Uterus (tissue), 4 donors: Measurements from ENCODE around the gene NEK6. TPM values are rescaled to one million over a fixed set of nuclear protein-coding genes. Genes with fewer than 3 reads are reported as not detected.

Experiments used
- DNase-seq, 2 donors: peaks; one replicate each; pipeline ENCODE4 v3.0.0-alpha.2; 2019 to 2020
- H3K27ac ChIP-seq, 2 donors: fragments of 200-600 bp; sonication (generic); 1 replicate in 1 of 2; 2 replicates in 1 of 2; pipeline ENCODE4 v1.5.1; 2016 to 2018
- H3K27me3 ChIP-seq, 2 donors: fragments of 200-600 bp; sonication (generic); one replicate each; pipeline ENCODE4 v1.5.1; 2018 to 2019; ENCODE audit warnings: control low read depth in 1 of 2
- H3K36me3 ChIP-seq, 2 donors: fragments of 200-600 bp; sonication (generic); one replicate each; pipeline ENCODE4 v1.5.1; 2019; ENCODE audit warnings: control low read depth in 1 of 2
- H3K4me1 ChIP-seq, 2 donors: fragments of 200-600 bp; sonication (generic); one replicate each; pipeline ENCODE4 v1.5.1; 2018 to 2019; ENCODE audit warnings: control low read depth in 1 of 2
- H3K4me3 ChIP-seq, 2 donors: fragments of 200-600 bp; sonication (generic); 1 replicate in 1 of 2; 2 replicates in 1 of 2; pipeline ENCODE4 v1.5.1; 2018 to 2019; ENCODE audit warnings: mild to moderate bottlenecking in 1 of 2
- H3K9me3 ChIP-seq, 2 donors: fragments of 200-600 bp; sonication (generic); one replicate each; pipeline ENCODE4 v1.5.1; 2019; ENCODE audit warnings: control low read depth in 1 of 2
- CTCF ChIP-seq, 4 experiments: fragments of 200-600 bp in 2 of 4; fragments of 450-650 bp in 2 of 4; sonication (generic) in 2 of 4; IDR thresholded peaks; one replicate each; pipeline ENCODE4 v1.5.1; 2016 to 2019; ENCODE audit warnings: antibody characterized with exemption in 4 of 4, mild to moderate bottlenecking in 2 of 4, moderate library complexity in 1 of 4
- POLR2A ChIP-seq, 2 donors: fragments of 450-650 bp; IDR thresholded peaks; one replicate each; pipeline ENCODE4 v1.6.1; 2016; ENCODE audit warnings: antibody characterized with exemption in 2 of 2, mild to moderate bottlenecking in 1 of 2, moderate library complexity in 1 of 2
- intact Hi-C: fragments of 100-400 bp; cut with DNase I; formaldehyde crosslinking; loops from one replicate; pipeline ENCODE4 v1.15.1; 2023; ENCODE audit warnings: low total_unique reads
- total RNA-seq, 4 donors: library from RNA; depleted of rRNA in 3 of 4; stranded (reverse); fragments of >200 nt in 3 of 4; gene quantifications; one replicate each; pipeline versions ENCODE4 v1.1.0 to v1.2.4, GENCODE V29; 2014 to 2023
- donor health status: DM: yes; HTN: yes; CAD: no.

NEK6 gene
- 10 to 100 TPM in 3 of 4 donors, 1 to 10 TPM in 1; 6.1 to 38.5 (median 34.7) TPM for total RNA-seq

GRCh38 chr9:124257844-124258606 lies at the start of gene NEK6:
Gene NEK6 (plus strand): TSS chr9:124257949. CDS start chr9:124301965, 44,016 bp downstream.
- intact Hi-C loops = no loop called here
- Histone ChIP-seq H3K4me1 (peaks cover 3 to 15% of the 10 kb centered on the region in 2 donors), H3K36me3 (no peaks in the 10 kb centered on the region), H3K4me3 (peak within 1 kb of the TSS; percentile 44 to 55), H3K9me3 (no peaks in the 10 kb centered on the region), H3K27me3 (no peaks in the 10 kb centered on the region), H3K27ac (peak within 1 kb of the TSS; percentile 81 to 91)
- DNase-seq = peak in 1 of 2 donors; percentile 50
- TF ChIP-seq CTCF (IDR thresholded peaks at IDR 0.05) = no peak
- TF ChIP-seq POLR2A (IDR thresholded peaks at IDR 0.05) = no peak

GRCh38 chr9:124208571-124208970 lies 49.2 kb upstream of the NEK6 start:
- Histone ChIP-seq H3K27ac (no peak overlapping the region), H3K4me1 (no peaks in the 10 kb centered on the region), H3K27me3 (no peaks in the 10 kb centered on the region), H3K36me3 (no peaks in the 10 kb centered on the region), H3K4me3 (no peak overlapping the region), H3K9me3 (no peaks in the 10 kb centered on the region)
- TF ChIP-seq POLR2A (IDR thresholded peaks at IDR 0.05) = no peak
- no peak for TF ChIP-seq CTCF (IDR thresholded peaks at IDR 0.05)
- intact Hi-C loops = no loop called here
- DNase-seq = no peak

- no peak for DNase-seq
- Histone ChIP-seq H3K27me3 (no peaks in the 10 kb centered on the region), H3K36me3 (no peaks in the 10 kb centered on the region), H3K4me3 (no peak overlapping the region), H3K9me3 (no peaks in the 10 kb centered on the region), H3K4me1 (no peaks in the 10 kb centered on the region), H3K27ac (no peak overlapping the region)
- intact Hi-C loops = no loop called here
- TF ChIP-seq CTCF (IDR thresholded peaks at IDR 0.05) (no peak), POLR2A (IDR thresholded peaks at IDR 0.05) (no peak)
Measured at GRCh38 chr9:124209279-124209678, 48.5 kb upstream of the NEK6 start.

GRCh38 chr9:124209774-124210173 lies 48.0 kb upstream of the NEK6 start:
- Histone ChIP-seq H3K4me3 (no peak overlapping the region), H3K27ac (no peak overlapping the region), H3K4me1 (no peaks in the 10 kb centered on the region), H3K36me3 (no peaks in the 10 kb centered on the region), H3K9me3 (no peaks in the 10 kb centered on the region), H3K27me3 (no peaks in the 10 kb centered on the region)
- intact Hi-C loops = no loop called here
- DNase-seq = no peak
- TF ChIP-seq CTCF (IDR thresholded peaks at IDR 0.05) = no peak
- TF ChIP-seq POLR2A (IDR thresholded peaks at IDR 0.05) = no peak

GRCh38 chr9:124210697-124211096 lies 47.1 kb upstream of the NEK6 start:
- Histone ChIP-seq H3K4me1 (no peaks in the 10 kb centered on the region), H3K36me3 (no peaks in the 10 kb centered on the region), H3K9me3 (no peaks in the 10 kb centered on the region), H3K27ac (no peak overlapping the region), H3K4me3 (no peak overlapping the region), H3K27me3 (no peaks in the 10 kb centered on the region)
- TF ChIP-seq CTCF (IDR thresholded peaks at IDR 0.05) (no peak), POLR2A (IDR thresholded peaks at IDR 0.05) (no peak)
- intact Hi-C loops = no loop called here
- no peak for DNase-seq
